Dendritic cell treated with granulocyte-macrophage colony-stimulating factor and Interleukin-4, amounts not matched to agents 40 ng/mL and 50 ng/mL, for 4 days (primary cell): ENCODE results near the gene CYTH3.
"Not testable (repeated sequence)": the region's sequence is repeated elsewhere in the genome, so short reads cannot be mapped to it uniquely, and the experiment has no call there.

Experiments used
- H3K27ac Mint-ChIP-seq: one replicate; pipeline ENCODE4 v1.8.0; 2022; ENCODE audit warnings: mild to moderate bottlenecking, mixed read lengths
- H3K27me3 Mint-ChIP-seq: one replicate; pipeline ENCODE4 v1.8.0; 2022; ENCODE audit warnings: mild to moderate bottlenecking, mixed read lengths
- H3K36me3 Mint-ChIP-seq: one replicate; pipeline ENCODE4 v1.8.0; 2022; ENCODE audit warnings: low read depth, mixed read lengths
- H3K4me1 Mint-ChIP-seq: one replicate; pipeline ENCODE4 v1.8.0; 2022; ENCODE audit warnings: low read depth, mixed read lengths
- H3K4me3 Mint-ChIP-seq: one replicate; pipeline ENCODE4 v1.8.0; 2022; ENCODE audit warnings: mild to moderate bottlenecking, moderate library complexity, mixed read lengths
- H3K9me3 Mint-ChIP-seq: one replicate; pipeline ENCODE4 v1.8.0; 2022; ENCODE audit warnings: mixed read lengths
- intact Hi-C: fragments of 100-400 bp; cut with micrococcal nuclease; formaldehyde crosslinking; loops from one replicate; pipeline ENCODE4 v1.15.0; 2022

Gene CYTH3

GRCh38 chr7:6198689-6199595, 73.5 kb downstream of the CYTH3 start:
- Mint-ChIP-seq H3K27ac (no peak overlapping the region), H3K36me3 (no peaks in the 10 kb centered on the region), H3K4me1 (peaks cover 9% of the 10 kb centered on the region), H3K4me3 (no peak overlapping the region), H3K9me3 (no peaks in the 10 kb centered on the region), H3K27me3 (no peaks in the 10 kb centered on the region)
- intact Hi-C loops = no loop called here

GRCh38 chr7:6197801-6198551, 74.4 kb downstream of the CYTH3 start:
- Mint-ChIP-seq H3K36me3 (no peaks in the 10 kb centered on the region), H3K27me3 (no peaks in the 10 kb centered on the region), H3K4me1 (peaks cover 9% of the 10 kb centered on the region), H3K27ac (no peak overlapping the region), H3K9me3 (no peaks in the 10 kb centered on the region), H3K4me3 (no peak overlapping the region)
- intact Hi-C loops = no loop called here

GRCh38 chr7:6193709-6194108, 78.7 kb downstream of the CYTH3 start:
- H3K27me3 Mint-ChIP-seq = no peaks in the 10 kb centered on the region
- peaks cover 10% of the 10 kb centered on the region for H3K36me3 Mint-ChIP-seq
- H3K27ac Mint-ChIP-seq = no peak overlapping the region
- no peak overlapping the region for H3K4me3 Mint-ChIP-seq
- intact Hi-C loops = no loop called here
- H3K9me3 Mint-ChIP-seq = no peaks in the 10 kb centered on the region
- H3K4me1 Mint-ChIP-seq = no peaks in the 10 kb centered on the region

GRCh38 chr7:6190563-6190962, 81.9 kb downstream of the CYTH3 start:
- H3K27ac Mint-ChIP-seq, H3K9me3 Mint-ChIP-seq, H3K4me3 Mint-ChIP-seq, H3K4me1 Mint-ChIP-seq, intact Hi-C loops, H3K27me3 Mint-ChIP-seq: not testable (repeated sequence)
- peaks cover 25% of the 10 kb centered on the region for H3K36me3 Mint-ChIP-seq

- intact Hi-C loops = no loop called here
- Mint-ChIP-seq H3K4me1 (no peaks in the 10 kb centered on the region), H3K4me3 (no peak overlapping the region), H3K36me3 (peaks cover 25% of the 10 kb centered on the region), H3K9me3 (no peaks in the 10 kb centered on the region), H3K27me3 (no peaks in the 10 kb centered on the region), H3K27ac (no peak overlapping the region)
These were observed 84.0 kb downstream of the CYTH3 start for GRCh38 chr7:6188389-6188788.

- H3K4me3 Mint-ChIP-seq = no peak overlapping the region
- no peaks in the 10 kb centered on the region for H3K27me3 Mint-ChIP-seq
- intact Hi-C loops = no loop called here
- no peak overlapping the region for H3K27ac Mint-ChIP-seq
- peaks cover 1% of the 10 kb centered on the region for H3K4me1 Mint-ChIP-seq
- no peaks in the 10 kb centered on the region for H3K9me3 Mint-ChIP-seq
- peaks cover 25% of the 10 kb centered on the region for H3K36me3 Mint-ChIP-seq
These were observed 85.8 kb downstream of the CYTH3 start for GRCh38 chr7:6186577-6186976.

GRCh38 chr7:6182993-6183392, 89.4 kb downstream of the CYTH3 start:
- no peaks in the 10 kb centered on the region for H3K27me3 Mint-ChIP-seq
- intact Hi-C loops = no loop called here
- peaks cover 7% of the 10 kb centered on the region for H3K4me1 Mint-ChIP-seq
- peaks cover 14% of the 10 kb centered on the region for H3K36me3 Mint-ChIP-seq
- H3K9me3 Mint-ChIP-seq = no peaks in the 10 kb centered on the region
- no peak overlapping the region for H3K4me3 Mint-ChIP-seq
- H3K27ac Mint-ChIP-seq = no peak overlapping the region

GRCh38 chr7:6181136-6181535, 91.3 kb downstream of the CYTH3 start:
- intact Hi-C loops = no loop called here
- Mint-ChIP-seq H3K4me1 (peaks cover 14% of the 10 kb centered on the region), H3K4me3 (no peak overlapping the region), H3K27me3 (no peaks in the 10 kb centered on the region), H3K27ac (no peak overlapping the region), H3K36me3 (peaks cover 2% of the 10 kb centered on the region), H3K9me3 (no peaks in the 10 kb centered on the region)

GRCh38 chr7:6180344-6180725, 92.1 kb downstream of the CYTH3 start:
- Mint-ChIP-seq H3K4me1 (peaks cover 19% of the 10 kb centered on the region), H3K27ac (no peak overlapping the region), H3K4me3 (no peak overlapping the region), H3K9me3 (no peaks in the 10 kb centered on the region), H3K36me3 (no peaks in the 10 kb centered on the region), H3K27me3 (no peaks in the 10 kb centered on the region)
- intact Hi-C loops = no loop called here

- H3K36me3 Mint-ChIP-seq = no peaks in the 10 kb centered on the region
- no peaks in the 10 kb centered on the region for H3K9me3 Mint-ChIP-seq
- H3K4me3 Mint-ChIP-seq = no peak overlapping the region
- intact Hi-C loops = no loop called here
- peaks cover 23% of the 10 kb centered on the region for H3K4me1 Mint-ChIP-seq
- H3K27ac Mint-ChIP-seq = no peak overlapping the region
- no peaks in the 10 kb centered on the region for H3K27me3 Mint-ChIP-seq
These were observed 92.6 kb downstream of the CYTH3 start for GRCh38 chr7:6179620-6180343.

GRCh38 chr7:6178298-6179029, 94.0 kb downstream of the CYTH3 start:
- intact Hi-C loops = no loop called here
- H3K27ac Mint-ChIP-seq = no peak overlapping the region
- no peaks in the 10 kb centered on the region for H3K9me3 Mint-ChIP-seq
- H3K4me3 Mint-ChIP-seq = no peak overlapping the region
- no peaks in the 10 kb centered on the region for H3K36me3 Mint-ChIP-seq
- H3K4me1 Mint-ChIP-seq = peaks cover 23% of the 10 kb centered on the region
- no peaks in the 10 kb centered on the region for H3K27me3 Mint-ChIP-seq

GRCh38 chr7:6175645-6176044, 96.8 kb downstream of the CYTH3 start:
- Mint-ChIP-seq H3K27ac (no peak overlapping the region), H3K4me1 (peaks cover 23% of the 10 kb centered on the region), H3K9me3 (no peaks in the 10 kb centered on the region), H3K27me3 (peaks cover 5% of the 10 kb centered on the region), H3K36me3 (peaks cover 3% of the 10 kb centered on the region), H3K4me3 (no peak overlapping the region)
- intact Hi-C loops = no loop called here

GRCh38 chr7:6172910-6173295, 99.5 kb downstream of the CYTH3 start:
- H3K4me3 Mint-ChIP-seq = no peak overlapping the region
- H3K36me3 Mint-ChIP-seq = peaks cover 16% of the 10 kb centered on the region
- peaks cover 23% of the 10 kb centered on the region for H3K4me1 Mint-ChIP-seq
- H3K27me3 Mint-ChIP-seq = peaks cover 5% of the 10 kb centered on the region
- H3K9me3 Mint-ChIP-seq = no peaks in the 10 kb centered on the region
- H3K27ac Mint-ChIP-seq = no peak overlapping the region
- intact Hi-C loops = no loop called here
